Ramos (cell line): ENCODE results near the gene FGFR4.

Source experiments
- in situ Hi-C: fragments of 300-500 bp; cut with MboI; formaldehyde crosslinking; loops from one replicate; pipeline ENCODE4 v1.14.3; 2022; ENCODE audit warnings: low sequenced_read_pairs; ENCODE audit not compliant: unreplicated experiment

Gene FGFR4

GRCh38 chr5:177083357-177083756, 3.4 kb upstream of the FGFR4 start:
- in situ Hi-C loops, result no loop called here

- in situ Hi-C loops, result no loop called here
Measured at GRCh38 chr5:177084175-177084574, 2.5 kb upstream of the FGFR4 start.

- in situ Hi-C loops, result no loop called here
Measured at GRCh38 chr5:177085985-177086653, 596 bp upstream of the FGFR4 start.

- in situ Hi-C loops, result no loop called here
Measured at GRCh38 chr5:177087398-177088005, 787 bp downstream of the FGFR4 start.

- in situ Hi-C loops, result no loop called here
Measured at GRCh38 chr5:177089127-177089526, 2.4 kb downstream of the FGFR4 start.

- in situ Hi-C loops, result no loop called here
Measured at GRCh38 chr5:177089825-177090641, 3.3 kb downstream of the FGFR4 start.

GRCh38 chr5:177090813-177091212, 4.1 kb downstream of the FGFR4 start:
- in situ Hi-C loops, result no loop called here

GRCh38 chr5:177091232-177091631, 4.5 kb downstream of the FGFR4 start:
- in situ Hi-C loops, result no loop called here

- in situ Hi-C loops, result no loop called here
Measured at GRCh38 chr5:177092178-177093081, 5.7 kb downstream of the FGFR4 start.

- in situ Hi-C loops, result no loop called here
Measured at GRCh38 chr5:177093082-177093712, 6.5 kb downstream of the FGFR4 start.

GRCh38 chr5:177093803-177094202, 7.1 kb downstream of the FGFR4 start:
- in situ Hi-C loops, result no loop called here

GRCh38 chr5:177094224-177095087, 7.7 kb downstream of the FGFR4 start:
- in situ Hi-C loops, result no loop called here

GRCh38 chr5:177095088-177095669, 8.5 kb downstream of the FGFR4 start:
- in situ Hi-C loops, result no loop called here

- in situ Hi-C loops, result no loop called here
Measured at GRCh38 chr5:177096162-177097015, 9.7 kb downstream of the FGFR4 start.

- in situ Hi-C loops, result no loop called here
Measured at GRCh38 chr5:177097016-177097985, 10.6 kb downstream of the FGFR4 start.

GRCh38 chr5:177098120-177098469, 11.4 kb downstream of the FGFR4 start:
- in situ Hi-C loops, result no loop called here
